Keratinocyte (primary cell): ENCODE data around the gene GPR37L1. TPM values are rescaled to one million over a fixed set of nuclear protein-coding genes. Genes with fewer than 3 reads are reported as not detected.
"Not testable (repeated sequence)": the region's sequence is repeated elsewhere in the genome, so short reads cannot be mapped to it uniquely, and the experiment has no call there.

Experiments
- DNase-seq: peaks from one replicate; pipeline ENCODE4 v3.0.0-alpha.2; 2011; ENCODE audit warnings: low read depth, missing footprints, low spot score
- FAIRE-seq: peaks from 2 replicates; lab custom pipeline; 2011; peaks lifted over from hg19 to GRCh38; lab: Jason Lieb, UNC
- H2AFZ ChIP-seq: 2 replicates; pipeline ENCODE4 v1.6.0; 2012; ENCODE audit warnings: low read length, control low read depth, inconsistent platforms; ENCODE audit not compliant: control insufficient read depth
- H3K27ac ChIP-seq: 2 replicates; pipeline ENCODE4 v1.5.1; 2011; ENCODE audit warnings: low read length; ENCODE audit not compliant: control insufficient read depth, insufficient read depth
- H3K27me3 ChIP-seq: 3 replicates; pipeline ENCODE4 v1.6.0; 2011; ENCODE audit warnings: low read length; ENCODE audit not compliant: control insufficient read depth, insufficient read depth; ENCODE audit errors: extremely low read depth
- H3K36me3 ChIP-seq, 2 experiments: 2 replicates in 1 of 2; 3 replicates in 1 of 2; pipeline ENCODE4 v1.5.1; 2011; ENCODE audit warnings: low read length in 2 of 2, mild to moderate bottlenecking in 1 of 2; ENCODE audit not compliant: control insufficient read depth in 2 of 2, insufficient read depth in 2 of 2; ENCODE audit errors: extremely low read depth in 1 of 2
- H3K4me1 ChIP-seq: 3 replicates; pipeline ENCODE4 v1.5.1; 2011; ENCODE audit warnings: low read length; ENCODE audit not compliant: control insufficient read depth, insufficient read depth; ENCODE audit errors: extremely low read depth
- H3K4me2 ChIP-seq: 3 replicates; pipeline ENCODE4 v1.6.0; 2011; ENCODE audit warnings: low read depth, low read length; ENCODE audit not compliant: control insufficient read depth, insufficient read depth; ENCODE audit errors: extremely low read depth
- H3K4me3 ChIP-seq, 3 experiments: fragments of 200-600 bp in 1 of 3; sonication (generic) in 1 of 3; 2 replicates in 2 of 3; 3 replicates in 1 of 3; pipeline ENCODE4 v1.5.1; 2011 to 2016; ENCODE audit warnings: low read length in 3 of 3, mild to moderate bottlenecking in 3 of 3, control low read depth in 2 of 3, inconsistent platforms in 1 of 3, low read depth in 1 of 3, mixed read lengths in 1 of 3, mixed run types in 1 of 3, moderate library complexity in 1 of 3; ENCODE audit not compliant: control insufficient read depth in 2 of 3, insufficient read depth in 2 of 3; ENCODE audit errors: extremely low read depth in 1 of 3
- H3K79me2 ChIP-seq: 2 replicates; pipeline ENCODE4 v1.6.0; 2012; ENCODE audit warnings: low read length; ENCODE audit not compliant: control insufficient read depth, insufficient read depth
- H3K9ac ChIP-seq: 3 replicates; pipeline ENCODE4 v1.6.0; 2011; ENCODE audit warnings: low read length; ENCODE audit not compliant: control insufficient read depth, insufficient read depth; ENCODE audit errors: extremely low read depth
- H3K9me1 ChIP-seq: 3 replicates; pipeline ENCODE4 v1.6.0; 2011; ENCODE audit warnings: low read length; ENCODE audit not compliant: control insufficient read depth, insufficient read depth; ENCODE audit errors: extremely low read depth
- H3K9me3 ChIP-seq: 2 replicates; pipeline ENCODE4 v1.5.1; 2012; ENCODE audit warnings: low read depth, low read length; ENCODE audit not compliant: control insufficient read depth
- H4K20me1 ChIP-seq: 3 replicates; pipeline ENCODE4 v1.6.0; 2011; ENCODE audit warnings: low read length; ENCODE audit not compliant: control insufficient read depth, insufficient read depth; ENCODE audit errors: extremely low read depth
- EZH2 ChIP-seq: IDR thresholded peaks from one replicate; pipeline ENCODE4 v1.6.1; 2012; ENCODE audit warnings: inconsistent platforms, mild to moderate bottlenecking, low read length, moderate library complexity
- dilution Hi-C: fragments of 300-500 bp; cut with MboI; formaldehyde crosslinking; loops from one replicate; pipeline ENCODE4 v1.7.0; 2020; ENCODE audit warnings: low sequenced_read_pairs; ENCODE audit not compliant: extremely low pct_ligation_motif_present
- polyA plus RNA-seq, 5 experiments: library from polyadenylated mRNA; depleted of rRNA in 3 of 5; stranded (reverse) in 3 of 5; stranded (forward) in 1 of 5; unstranded in 1 of 5; fragments of >200 nt; gene quantifications; 1 replicate in 1 of 5; 2 replicates in 3 of 5; 3 replicates in 1 of 5; pipeline versions ENCODE4 v1.2.1 to v1.2.3, GENCODE V29; 2011 to 2012; ENCODE audit warnings: missing spikeins in 2 of 5, low read depth in 1 of 5, low replicate concordance in 1 of 5
- TF ChIP-seq, protein P1 (sequence below), 3 experiments: IDR thresholded peaks in 1 of 3; conservative IDR thresholded peaks in 1 of 3; optimal IDR thresholded peaks in 1 of 3; 2 replicates in 2 of 3; 3 replicates in 1 of 3; pipeline versions ENCODE3 to v1.5.1; 2011; ENCODE audit warnings: low read length in 3 of 3, mild to moderate bottlenecking in 3 of 3, moderate library complexity in 2 of 3, control low read depth in 1 of 3, inconsistent platforms in 1 of 3; ENCODE audit not compliant: insufficient read depth in 2 of 3; ENCODE audit errors: extremely low read depth in 1 of 3

The GPR37L1 gene
- polyA plus RNA-seq, 1 donor (not counting 4 experiments of a cell fraction or from before 2014, with no cell fraction given): not detected

- H3K9ac ChIP-seq: peak within 1 kb of the TSS; percentile 78
- H3K4me1 ChIP-seq: peaks cover 14% of the 10 kb centered on the region
- no peaks in the 10 kb centered on the region for H3K9me1 ChIP-seq
- peak within 1 kb of the TSS; percentile 68 for H2AFZ ChIP-seq
- dilution Hi-C loops: no loop called here
- peaks cover 6% of the 10 kb centered on the region for H4K20me1 ChIP-seq
- FAIRE-seq: no peak
- peaks cover 47% of the 10 kb centered on the region for H3K79me2 ChIP-seq
- peak within 1 kb of the TSS; percentile 58 for H3K27ac ChIP-seq
- H3K36me3 ChIP-seq: peaks cover 0 to 3% of the 10 kb centered on the region in 2 experiments
- TF ChIP-seq EZH2: no peak
- TF ChIP-seq, protein P1, sequence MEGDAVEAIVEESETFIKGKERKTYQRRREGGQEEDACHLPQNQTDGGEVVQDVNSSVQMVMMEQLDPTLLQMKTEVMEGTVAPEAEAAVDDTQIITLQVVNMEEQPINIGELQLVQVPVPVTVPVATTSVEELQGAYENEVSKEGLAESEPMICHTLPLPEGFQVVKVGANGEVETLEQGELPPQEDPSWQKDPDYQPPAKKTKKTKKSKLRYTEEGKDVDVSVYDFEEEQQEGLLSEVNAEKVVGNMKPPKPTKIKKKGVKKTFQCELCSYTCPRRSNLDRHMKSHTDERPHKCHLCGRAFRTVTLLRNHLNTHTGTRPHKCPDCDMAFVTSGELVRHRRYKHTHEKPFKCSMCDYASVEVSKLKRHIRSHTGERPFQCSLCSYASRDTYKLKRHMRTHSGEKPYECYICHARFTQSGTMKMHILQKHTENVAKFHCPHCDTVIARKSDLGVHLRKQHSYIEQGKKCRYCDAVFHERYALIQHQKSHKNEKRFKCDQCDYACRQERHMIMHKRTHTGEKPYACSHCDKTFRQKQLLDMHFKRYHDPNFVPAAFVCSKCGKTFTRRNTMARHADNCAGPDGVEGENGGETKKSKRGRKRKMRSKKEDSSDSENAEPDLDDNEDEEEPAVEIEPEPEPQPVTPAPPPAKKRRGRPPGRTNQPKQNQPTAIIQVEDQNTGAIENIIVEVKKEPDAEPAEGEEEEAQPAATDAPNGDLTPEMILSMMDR (optimal IDR thresholded peaks at IDR 0.05 in 1 of 3, IDR thresholded peaks at IDR 0.05 in 1 of 3, conservative IDR thresholded peaks at IDR 0.05 in 1 of 3; ENCODE audit: extremely low read depth in 1 of 3, insufficient read depth in 2 of 3, low read length in 3 of 3): no peak
- H3K27me3 ChIP-seq: no peaks in the 10 kb centered on the region
- no peaks in the 10 kb centered on the region for H3K9me3 ChIP-seq
- DNase-seq: no peak
- peak within 1 kb of the TSS; percentile 83 for H3K4me2 ChIP-seq
- peak within 1 kb of the TSS; percentile 53 to 98 (median 66) for H3K4me3 ChIP-seq
Observed at GRCh38 chr1:202144402-202145067, 21.8 kb downstream of the GPR37L1 start, which contains the start of gene ARL8A. ARL8A (minus strand) TSS chr1:202144737; CDS start chr1:202144572, 165 bp downstream.

DNA sequence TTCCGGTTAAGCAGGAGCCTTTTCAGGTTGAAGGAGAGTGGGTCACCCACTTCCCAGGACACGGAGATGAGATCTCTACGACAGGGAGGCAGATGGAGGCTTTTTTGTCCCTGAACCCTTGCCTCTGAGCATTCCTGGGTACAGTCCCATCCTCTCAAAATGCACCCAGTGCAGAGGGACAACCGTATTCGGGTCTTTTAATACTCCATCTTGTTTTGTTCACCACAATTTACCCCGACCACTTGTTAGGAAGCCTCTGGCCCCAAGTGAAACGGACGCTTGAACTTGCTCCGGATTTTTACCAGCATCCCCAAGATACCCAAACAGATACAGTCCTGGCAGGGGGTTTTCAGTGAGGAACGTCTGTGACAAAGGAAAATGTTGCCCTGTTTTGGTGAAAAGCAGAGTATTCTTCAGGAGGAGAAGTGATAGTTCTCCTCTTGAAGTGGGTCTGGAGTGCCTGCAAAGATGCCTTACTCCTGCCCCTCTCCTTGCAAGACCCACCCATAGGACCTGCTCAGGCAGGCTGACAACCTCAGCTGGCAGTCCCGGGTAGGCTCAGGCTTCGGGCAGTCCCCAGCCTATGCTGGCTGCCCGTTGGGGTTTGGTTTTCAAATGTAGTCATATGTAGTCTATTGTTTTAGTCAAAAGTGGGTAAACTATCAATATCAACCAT lies 22.5 kb downstream of the GPR37L1 start:
- peaks cover 6% of the 10 kb centered on the region for H4K20me1 ChIP-seq
- H3K4me2 ChIP-seq: peak overlapping the region; percentile 72
- no peak overlapping the region for H3K27ac ChIP-seq
- peaks cover 14% of the 10 kb centered on the region for H3K4me1 ChIP-seq
- H3K36me3 ChIP-seq: peaks cover 0 to 3% of the 10 kb centered on the region in 2 experiments
- peak overlapping the region; percentile 78 for H3K9ac ChIP-seq
- DNase-seq: no peak
- dilution Hi-C loops: no loop called here
- no peaks in the 10 kb centered on the region for H3K27me3 ChIP-seq
- no peaks in the 10 kb centered on the region for H3K9me3 ChIP-seq
- H3K79me2 ChIP-seq: peaks cover 41% of the 10 kb centered on the region
- no peak for FAIRE-seq
- H3K4me3 ChIP-seq: peak overlapping the region; percentile 52 to 98 (median 53)
- H2AFZ ChIP-seq: peak overlapping the region; percentile 68
- no peaks in the 10 kb centered on the region for H3K9me1 ChIP-seq
- TF ChIP-seq, protein P1 (optimal IDR thresholded peaks at IDR 0.05 in 1 of 3, IDR thresholded peaks at IDR 0.05 in 1 of 3, conservative IDR thresholded peaks at IDR 0.05 in 1 of 3; ENCODE audit: extremely low read depth in 1 of 3, insufficient read depth in 2 of 3, low read length in 3 of 3): no peak
- TF ChIP-seq EZH2: no peak

DNA sequence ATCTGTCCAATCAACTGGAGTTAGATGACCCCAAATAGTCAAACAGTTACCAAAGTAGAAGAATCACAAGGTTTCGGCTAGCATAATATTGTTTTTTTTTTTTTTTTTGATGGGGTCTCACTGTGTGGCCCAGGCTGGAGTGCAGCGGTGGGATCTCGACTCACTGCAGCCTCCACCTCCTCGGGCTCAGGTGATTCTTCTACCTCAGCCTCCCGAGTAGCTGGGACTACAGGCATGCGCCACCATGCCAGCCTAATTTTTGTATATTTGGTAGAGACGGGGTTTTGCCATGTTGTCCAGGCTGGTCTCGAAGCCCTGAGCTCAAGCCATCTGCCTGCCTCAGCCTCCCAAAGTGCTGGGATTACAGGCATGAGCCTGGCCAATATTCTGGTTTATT lies 23.0 kb downstream of the GPR37L1 start:
- dilution Hi-C loops: not testable (repeated sequence)
- H3K79me2 ChIP-seq: peaks cover 35% of the 10 kb centered on the region

More for the DNA sequence above, 23.0 kb downstream of the GPR37L1 start:
- not testable (repeated sequence) for FAIRE-seq, DNase-seq, H4K20me1 ChIP-seq, H3K9me1 ChIP-seq, H3K27me3 ChIP-seq, H3K27ac ChIP-seq, H3K9me3 ChIP-seq, H3K36me3 ChIP-seq, H3K4me3 ChIP-seq, H3K9ac ChIP-seq, H2AFZ ChIP-seq
- Histone ChIP-seq H3K4me1 (peaks cover 14% of the 10 kb centered on the region), H3K4me2 (peak overlapping the region; percentile 72)
